HL-60/S4 treated with phorbol 12-myristate 13-acetate at 8.2 ng/mL for 4 days and 3 days (cell line): ENCODE data around the gene ANKRD39.
"Not testable (repeated sequence)": the region's sequence is repeated elsewhere in the genome, so short reads cannot be mapped to it uniquely, and the experiment has no call there.

Source experiments
- in situ Hi-C: fragments of 300-500 bp; cut with MboI; formaldehyde crosslinking; loops from 2 replicates; pipeline ENCODE4 v1.15.0; 2022; ENCODE audit warnings: low sequenced_read_pairs

The ANKRD39 gene

GRCh38 chr2:96857667-96858372 is at the start of gene ANKRD39:
Gene ANKRD39 (minus strand): TSS chr2:96858016. CDS start chr2:96857987, 29 bp downstream.
- in situ Hi-C loops, result loop anchor here (5.0 kb wide), 1 partner anchor 94 kb away; no protein-coding TSS in a partner anchor

- in situ Hi-C loops, result no loop called here
Observed at GRCh38 chr2:96906729-96907114, 48.9 kb upstream of the ANKRD39 start.

GRCh38 chr2:96903815-96904214 is 46.0 kb upstream of the ANKRD39 start:
- in situ Hi-C loops, result no loop called here

GRCh38 chr2:96903318-96903717 is 45.5 kb upstream of the ANKRD39 start:
- in situ Hi-C loops, result no loop called here

- in situ Hi-C loops, result no loop called here
Observed at GRCh38 chr2:96900237-96900636, 42.4 kb upstream of the ANKRD39 start.

- in situ Hi-C loops, result no loop called here
Observed at GRCh38 chr2:96899413-96899741, 41.6 kb upstream of the ANKRD39 start.

GRCh38 chr2:96898641-96899412 is 41.0 kb upstream of the ANKRD39 start:
- in situ Hi-C loops, result no loop called here

- in situ Hi-C loops, result no loop called here
Observed at GRCh38 chr2:96898135-96898505, 40.3 kb upstream of the ANKRD39 start.

- in situ Hi-C loops, result no loop called here
Observed at GRCh38 chr2:96897491-96898134, 39.8 kb upstream of the ANKRD39 start.

- in situ Hi-C loops, result no loop called here
Observed at GRCh38 chr2:96895746-96896651, 38.2 kb upstream of the ANKRD39 start.

- in situ Hi-C loops, result no loop called here
Observed at GRCh38 chr2:96895032-96895745, 37.4 kb upstream of the ANKRD39 start.

GRCh38 chr2:96894151-96894531 is 36.3 kb upstream of the ANKRD39 start:
- in situ Hi-C loops, result no loop called here

- in situ Hi-C loops, result no loop called here
Observed at GRCh38 chr2:96893289-96894150, 35.7 kb upstream of the ANKRD39 start.

- in situ Hi-C loops, result no loop called here
Observed at GRCh38 chr2:96891591-96892333, 33.9 kb upstream of the ANKRD39 start.

- in situ Hi-C loops, result no loop called here
Observed at GRCh38 chr2:96890726-96891385, 33.0 kb upstream of the ANKRD39 start.

GRCh38 chr2:96890252-96890651 is 32.4 kb upstream of the ANKRD39 start:
- in situ Hi-C loops, result no loop called here

- in situ Hi-C loops, result not testable (repeated sequence)
Observed at GRCh38 chr2:96889502-96889901, 31.7 kb upstream of the ANKRD39 start.
